ENCODE measurements around the gene DUSP7.

DUSP7 gene

DNA sequence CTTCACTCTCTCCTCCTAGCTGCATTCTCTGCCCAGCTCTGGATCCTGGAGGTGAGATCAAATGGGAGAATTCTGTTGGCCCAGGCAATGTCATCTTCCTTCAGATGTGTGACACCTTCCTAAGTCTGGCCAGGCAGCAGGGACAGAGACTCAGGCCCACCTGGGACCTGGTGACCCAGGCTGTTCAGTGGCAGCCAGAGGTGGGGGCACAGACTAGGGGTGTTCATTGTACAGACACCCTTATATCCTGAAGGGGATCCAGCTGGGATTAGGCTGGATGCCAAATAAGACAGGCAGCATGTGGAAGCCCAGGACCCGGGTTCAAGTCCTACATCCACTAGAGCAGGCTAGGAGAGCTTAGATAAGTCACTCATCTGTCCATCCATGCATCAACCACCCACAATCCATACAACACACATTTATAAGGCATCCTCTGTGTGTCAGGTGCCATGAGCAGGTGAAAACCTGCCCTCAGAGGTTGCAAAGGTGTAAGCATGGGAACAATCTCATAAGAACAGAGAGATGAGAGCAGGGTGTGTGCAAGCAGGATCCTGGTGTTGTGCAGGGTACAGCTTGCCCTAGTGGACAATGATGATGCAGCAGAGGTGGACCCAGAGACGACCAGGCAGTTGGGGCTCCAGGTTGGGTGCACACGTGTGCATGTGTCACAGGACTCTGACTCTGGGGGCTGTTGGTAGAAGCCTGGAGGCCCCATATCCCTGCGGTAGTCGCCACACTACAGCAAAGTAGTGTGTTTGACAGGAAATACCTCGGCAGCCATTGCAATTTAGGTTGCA is 42.4 kb downstream of the DUSP7 start:
- no peak for DNase-seq (ENCODE audit: extremely low read depth in 1 of 2, low read depth in 1 of 2)

DNA sequence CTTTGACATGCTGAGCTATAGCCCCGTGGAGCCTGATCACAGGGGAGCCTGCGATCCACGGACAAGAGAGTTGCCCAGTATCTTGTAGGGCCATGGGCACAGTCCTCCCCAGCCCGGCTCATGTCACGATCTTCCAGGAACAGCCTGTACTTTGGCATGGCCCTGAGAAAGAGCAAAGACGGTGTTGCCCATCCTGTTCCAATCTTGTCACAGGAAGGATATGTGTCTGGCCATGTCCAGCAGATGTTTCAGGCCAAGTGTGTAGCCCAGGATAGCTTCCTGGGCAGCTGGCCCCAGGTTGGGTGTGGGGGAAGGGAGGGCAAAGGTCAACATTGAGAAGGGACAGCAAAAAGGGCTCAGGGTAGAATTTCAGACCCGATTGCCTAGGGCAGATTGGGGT is 43.7 kb downstream of the DUSP7 start:
- DNase-seq (ENCODE audit: extremely low read depth in 1 of 2, low read depth in 1 of 2) = no peak

DNA sequence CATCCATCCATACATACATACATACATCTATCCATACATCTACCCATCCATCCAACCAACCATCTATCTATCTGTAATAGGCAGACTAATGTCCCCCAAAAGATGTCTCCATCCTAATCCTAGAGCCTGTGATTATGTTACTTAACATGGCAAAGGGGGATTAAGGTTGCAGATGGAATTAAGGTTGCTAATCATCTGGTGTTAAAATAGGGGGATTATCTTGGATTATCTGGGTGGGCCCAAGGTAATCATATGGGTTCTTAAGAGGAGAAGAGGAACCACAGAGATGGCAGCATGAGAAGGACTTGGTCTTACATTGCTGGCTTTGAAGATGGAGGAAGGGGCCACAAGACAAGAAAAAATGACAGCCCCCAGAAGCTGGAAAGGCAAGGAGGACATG is 45.9 kb downstream of the DUSP7 start:
- DNase-seq (ENCODE audit: extremely low read depth in 1 of 2, low read depth in 1 of 2) = no peak

DNA sequence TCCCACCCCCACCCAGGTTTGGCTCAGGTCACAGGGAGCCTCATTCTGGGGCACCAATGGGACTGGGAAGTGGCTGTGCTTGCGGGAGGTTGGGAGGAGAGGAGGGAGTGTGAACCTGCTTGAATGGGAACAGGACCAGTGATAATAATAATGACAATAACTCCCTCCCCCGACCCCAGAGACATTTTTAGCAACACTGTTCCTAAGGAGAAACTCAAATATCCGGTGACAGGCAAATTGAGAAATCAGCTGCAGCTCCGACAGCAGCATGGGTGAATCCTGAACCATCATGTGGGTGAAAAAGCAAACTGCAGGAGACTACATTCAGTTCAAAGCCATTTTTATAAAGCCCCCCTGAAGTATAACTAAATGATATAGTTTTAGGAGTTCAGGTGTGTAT is 49.1 kb downstream of the DUSP7 start:
- DNase-seq (ENCODE audit: extremely low read depth in 1 of 2, low read depth in 1 of 2) = no peak

DNA sequence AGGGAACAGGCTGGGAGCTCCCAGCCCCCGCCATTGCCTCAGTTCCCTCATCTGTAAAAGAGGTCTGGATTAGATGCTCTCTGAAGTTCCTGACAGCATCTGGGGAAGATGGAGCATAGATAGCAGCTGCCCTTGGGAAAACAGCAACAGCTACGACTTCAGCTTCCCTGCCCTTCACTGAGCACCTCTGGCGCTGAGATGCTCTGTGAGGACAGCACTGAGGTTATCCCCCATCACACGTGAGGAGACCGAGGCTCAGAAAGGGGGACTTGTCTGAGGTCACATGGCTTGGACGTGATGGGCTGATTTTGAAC is 49.6 kb downstream of the DUSP7 start:
- DNase-seq (ENCODE audit: extremely low read depth in 1 of 2, low read depth in 1 of 2) = no peak

DNA sequence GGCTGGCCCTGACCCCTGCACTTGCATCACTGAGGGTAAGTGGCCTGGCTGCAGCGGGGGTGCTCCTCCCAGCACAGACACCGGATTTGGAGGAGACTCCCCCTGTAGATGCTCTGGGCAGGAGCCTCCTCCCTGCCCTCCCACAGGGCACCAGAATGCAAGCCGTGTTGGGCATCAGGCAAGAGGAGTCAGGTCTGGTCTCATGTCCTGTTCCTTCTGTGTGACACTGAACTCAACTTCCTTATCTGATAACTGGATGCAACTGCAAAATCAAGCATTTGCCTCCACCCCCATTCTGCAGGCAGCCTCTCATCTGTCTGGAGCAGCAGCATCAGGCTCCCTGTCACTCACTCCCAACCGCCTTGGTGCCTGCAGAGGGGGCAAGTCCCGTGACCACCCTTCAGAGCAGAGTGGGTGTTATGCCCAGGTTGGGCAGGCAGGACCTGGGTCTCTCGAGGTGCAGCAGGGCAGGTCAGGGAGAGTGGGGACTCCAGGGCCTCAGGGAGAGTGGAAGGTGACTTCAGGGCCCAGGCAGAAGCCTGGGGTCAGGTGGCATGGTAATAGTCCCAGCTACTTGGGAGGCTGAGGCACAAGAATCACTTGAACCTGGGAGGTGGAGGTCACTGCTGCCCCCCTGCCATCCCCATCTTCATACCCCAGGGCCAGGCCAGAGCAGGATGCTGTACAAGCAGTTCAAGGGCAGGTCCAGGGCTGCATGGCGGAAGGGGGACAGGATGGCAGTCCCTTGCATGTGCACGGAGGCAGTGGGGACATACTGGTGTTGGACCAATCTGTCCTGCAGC is 50.2 kb downstream of the DUSP7 start:
- DNase-seq (ENCODE audit: extremely low read depth in 1 of 2, low read depth in 1 of 2) = no peak

DNA sequence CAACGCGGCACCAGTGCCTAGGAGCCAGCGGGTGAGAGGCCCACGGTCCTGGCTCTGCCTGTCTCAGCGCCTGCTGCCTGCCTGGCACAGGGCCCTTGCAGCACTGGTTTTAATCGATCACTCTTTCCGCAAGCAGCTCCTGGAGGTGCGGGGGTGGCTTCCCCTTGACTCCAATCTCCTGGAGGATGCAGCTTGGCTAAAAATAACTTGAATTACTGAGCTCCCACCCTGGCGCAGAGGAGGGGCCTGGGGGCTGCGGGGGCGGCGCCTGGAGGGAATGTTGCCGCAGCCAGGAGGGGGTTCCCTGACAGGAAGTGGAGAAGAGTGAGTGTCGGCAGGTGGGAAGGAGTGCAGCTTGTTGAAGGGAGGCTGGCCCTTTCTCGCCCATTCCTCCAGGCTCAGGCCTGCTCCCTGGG is 50.8 kb downstream of the DUSP7 start:
- no peak for DNase-seq (ENCODE audit: extremely low read depth in 1 of 2, low read depth in 1 of 2)

DNA sequence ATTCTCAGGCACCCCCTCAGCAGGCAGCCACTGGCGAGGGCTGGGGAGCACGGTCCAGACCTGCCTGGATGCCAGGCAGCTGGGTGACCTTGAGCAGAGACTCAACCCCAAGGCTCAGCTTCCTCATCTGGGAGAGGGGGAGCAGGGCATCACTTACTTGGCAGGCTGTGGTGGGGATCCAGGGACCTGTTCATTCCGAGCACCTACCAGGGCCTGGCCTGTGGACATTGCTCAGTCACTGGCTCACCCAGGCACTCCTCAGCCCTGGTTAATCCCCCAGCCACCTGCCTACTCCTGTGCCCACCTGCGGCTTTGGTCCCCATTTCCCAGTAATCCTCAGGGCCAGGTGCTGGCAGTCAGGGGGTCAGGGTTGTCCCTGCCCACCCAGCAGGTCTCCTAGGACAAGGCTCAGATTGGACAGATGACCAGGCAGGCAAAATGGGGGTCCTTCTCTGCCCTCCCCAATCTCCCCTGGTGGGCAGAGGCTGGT is 51.4 kb downstream of the DUSP7 start:
- no peak for DNase-seq (ENCODE audit: extremely low read depth in 1 of 2, low read depth in 1 of 2)

DNA sequence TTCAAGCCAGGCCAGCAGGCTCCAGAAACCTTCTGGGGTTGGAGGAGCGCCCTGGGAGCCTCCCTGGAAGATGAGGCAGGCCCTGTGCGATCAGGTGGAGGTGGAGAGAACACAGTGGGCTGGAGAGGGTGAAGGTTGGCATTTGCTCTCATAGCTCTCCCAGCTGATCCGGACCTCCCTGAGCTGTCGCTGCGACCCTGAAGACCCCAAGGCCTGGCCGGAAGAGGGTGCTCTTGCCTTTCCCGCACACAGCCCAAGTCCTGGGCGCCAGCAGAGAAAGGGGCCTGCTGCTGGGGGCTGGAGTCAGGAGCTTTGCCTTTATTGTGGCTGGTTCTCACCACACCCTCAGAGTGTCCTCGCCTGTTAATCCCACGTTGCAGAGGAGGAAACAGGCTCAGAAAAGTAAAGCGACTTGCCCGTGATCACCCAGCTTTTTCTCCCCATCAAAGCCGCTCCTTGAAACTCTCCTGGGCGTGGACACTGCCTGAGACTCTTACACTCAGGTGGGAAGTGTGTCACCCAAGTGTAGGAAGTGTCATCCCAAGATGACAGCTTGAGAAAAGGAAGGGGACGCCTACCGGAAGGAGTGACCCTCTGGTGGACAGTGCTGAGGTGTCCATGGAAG is 52.1 kb downstream of the DUSP7 start:
- no peak for DNase-seq (ENCODE audit: extremely low read depth in 1 of 2, low read depth in 1 of 2)

DNA sequence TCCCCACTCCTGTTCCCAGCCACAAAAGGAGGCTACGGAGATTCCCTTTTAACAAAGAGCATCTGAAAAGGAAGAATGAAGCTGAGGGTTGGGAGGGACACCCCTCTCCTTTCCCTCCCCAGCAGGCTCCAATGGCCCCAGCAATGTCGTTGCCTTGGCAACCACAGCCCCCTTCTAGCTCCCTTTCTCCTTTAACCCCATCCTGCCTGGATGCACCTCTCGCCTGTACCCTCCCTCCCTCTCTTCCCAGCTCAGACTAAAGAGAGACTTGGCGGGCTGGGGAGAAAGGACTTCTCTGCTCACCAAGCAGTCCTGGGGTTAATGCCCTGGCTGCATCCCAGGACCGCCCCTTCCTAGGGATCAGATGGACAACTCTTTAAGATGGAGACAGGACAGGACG is 53.6 kb downstream of the DUSP7 start:
- no peak for DNase-seq (ENCODE audit: extremely low read depth in 1 of 2, low read depth in 1 of 2)

DNA sequence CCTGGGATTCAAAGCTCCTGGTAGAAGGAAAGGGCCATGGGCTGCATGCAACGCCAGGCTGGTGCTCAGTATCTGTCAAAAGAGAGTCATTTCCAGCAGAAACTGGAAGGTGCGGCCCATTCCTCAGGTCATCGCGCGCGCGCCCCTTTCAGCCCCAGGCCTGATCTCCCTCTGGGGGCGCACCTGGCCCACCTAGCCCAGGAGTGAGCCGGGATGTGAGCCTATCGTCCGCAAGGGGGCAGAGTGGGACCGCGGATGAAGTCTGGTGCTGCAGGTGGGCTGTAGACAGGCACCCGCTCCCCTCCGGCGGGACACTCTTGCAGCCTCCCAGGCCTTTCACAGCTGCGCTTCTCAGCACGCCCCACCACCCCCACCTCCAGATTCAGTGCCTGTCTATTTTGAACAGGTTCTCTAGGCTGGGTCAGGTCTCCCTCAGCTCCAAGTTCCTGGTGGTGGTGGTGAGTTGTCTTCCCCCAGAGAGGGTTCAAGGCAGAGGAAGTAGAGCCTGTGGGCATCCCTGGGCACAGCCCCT is 54.9 kb downstream of the DUSP7 start:
- DNase-seq (ENCODE audit: extremely low read depth in 1 of 2, low read depth in 1 of 2) = peak; percentile 73 to 80

DNA sequence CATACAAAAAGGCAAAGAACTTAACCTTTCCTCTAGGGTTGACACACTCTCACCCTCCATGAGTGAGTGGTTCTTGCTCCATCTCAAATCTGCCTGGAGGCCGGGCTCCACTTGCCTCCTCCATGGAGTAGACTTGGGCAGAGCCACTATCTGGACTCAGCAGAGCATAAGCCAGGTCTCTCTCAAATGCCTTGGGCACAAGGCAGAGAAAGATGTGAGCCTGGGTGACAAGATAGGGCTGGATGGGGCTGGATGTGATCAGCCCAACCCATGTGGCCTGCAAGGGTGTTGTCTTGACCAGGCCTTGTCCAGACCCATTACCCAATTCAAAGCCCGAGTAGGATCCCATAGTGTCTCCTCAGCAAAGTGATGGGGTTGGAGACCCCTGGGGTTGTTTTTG is 56.5 kb downstream of the DUSP7 start:
- no peak for DNase-seq (ENCODE audit: extremely low read depth in 1 of 2, low read depth in 1 of 2)
